GM12878 (cell line): ENCODE data around the gene SNW1. TPM values are rescaled to one million over a fixed set of nuclear protein-coding genes. Genes with fewer than 3 reads are reported as not detected.
A peak's percentile ranks its signal among the peaks of the same experiment; 100 is the strongest.
"Not testable (repeated sequence)": the region's sequence is repeated elsewhere in the genome, so short reads cannot be mapped to it uniquely, and the experiment has no call there.

Experiments used
- ATAC-seq: fragments of 200-7000 bp; cut with Tn5 transposase; 3 replicates; pipeline ENCODE4 v1.9.1; 2020; ENCODE audit warnings: mild to moderate bottlenecking, moderate library complexity
- BruUV-seq: library from RNA; stranded (reverse); fragments of 400-500 nt; replicated peaks from 2 replicates; lab custom pipeline; 2021; lab: Mats Ljungman, UMichigan
- CTCF ChIA-PET: fragments of 300-600 bp; sonication (Branson Sonifier 250); formaldehyde crosslinking; extraction: SDS; loops from one replicate; lab custom pipeline; 2021; ENCODE audit warnings: inconsistent platforms; lab: Yijun Ruan, JAX
- POLR2A ChIA-PET: fragments of 350-600 bp; formaldehyde crosslinking; extraction: SDS; loops from one replicate; lab custom pipeline; 2021; ENCODE audit warnings: inconsistent platforms; lab: Charles Lee
- RAD21 ChIA-PET: fragments of 300-600 bp; sonication (Branson Sonifier 250); formaldehyde crosslinking; loops from one replicate; lab custom pipeline; 2023; ENCODE audit warnings: antibody characterized with exemption; ENCODE audit not compliant: unreplicated experiment; lab: Charles Lee
- SMC1A ChIA-PET: fragments of 300-600 bp; sonication (Branson Sonifier 250); formaldehyde crosslinking; loops from one replicate; lab custom pipeline; 2023; ENCODE audit not compliant: unreplicated experiment, uncharacterized antibody; lab: Charles Lee
- DNase-seq: peaks from one replicate; pipeline ENCODE4 v3.0.0-alpha.2; 2011; ENCODE audit warnings: low read depth, low spot score
- FAIRE-seq: peaks from 3 replicates; lab custom pipeline; 2011; peaks lifted over from hg19 to GRCh38; lab: Jason Lieb, UNC
- H2AFZ ChIP-seq: 2 replicates; pipeline ENCODE4 v1.6.0; 2011; ENCODE audit warnings: low read depth, low read length, control low read depth; ENCODE audit not compliant: control insufficient read depth
- H3K27ac ChIP-seq: 2 replicates; pipeline ENCODE4 v1.5.1; 2011; ENCODE audit warnings: control low read depth; ENCODE audit not compliant: control insufficient read depth, insufficient read depth
- H3K27me3 ChIP-seq, 2 experiments: replicated peaks in 1 of 2; 2 replicates each; pipeline versions ENCODE4 v1.6.0 to v1.6.1; 2011; ENCODE audit warnings: low read length in 1 of 2; ENCODE audit not compliant: control insufficient read depth in 2 of 2, insufficient read depth in 2 of 2
- H3K36me3 ChIP-seq, 2 experiments: 2 replicates each; pipeline ENCODE4 v1.5.1; 2011; ENCODE audit warnings: low read length in 1 of 2; ENCODE audit not compliant: control insufficient read depth in 2 of 2, insufficient read depth in 2 of 2
- H3K4me1 ChIP-seq: 2 replicates; pipeline ENCODE4 v1.6.1; 2011; ENCODE audit warnings: mild to moderate bottlenecking, low read length, moderate library complexity, mixed read lengths; ENCODE audit not compliant: control insufficient read depth, insufficient read depth
- H3K4me2 ChIP-seq: 2 replicates; pipeline ENCODE4 v1.6.0; 2011; ENCODE audit warnings: control low read depth; ENCODE audit not compliant: control insufficient read depth, insufficient read depth
- H3K4me3 ChIP-seq: fragments of 200-600 bp; sonication (generic); 2 replicates; pipeline ENCODE4 v1.5.1; 2016
- H3K79me2 ChIP-seq: 2 replicates; pipeline ENCODE4 v1.6.0; 2011; ENCODE audit warnings: low read length; ENCODE audit not compliant: control insufficient read depth, insufficient read depth
- H3K9ac ChIP-seq: 2 replicates; pipeline ENCODE4 v1.8.0; 2011; ENCODE audit warnings: low read length, control low read depth, mixed read lengths; ENCODE audit not compliant: control insufficient read depth, insufficient read depth
- H3K9me3 ChIP-seq: replicated peaks from 3 replicates; pipeline ENCODE4 v1.5.1; 2011; ENCODE audit warnings: mild to moderate bottlenecking, low read length; ENCODE audit not compliant: control insufficient read depth, insufficient read depth
- H4K20me1 ChIP-seq: 2 replicates; pipeline ENCODE4 v1.6.0; 2011; ENCODE audit not compliant: control insufficient read depth, insufficient read depth
- CBX5 ChIP-seq: sonication (generic); IDR thresholded peaks from 2 replicates; pipeline ENCODE4 v1.6.1; 2016; ENCODE audit warnings: low read depth, moderate library complexity, mild to moderate bottlenecking, inconsistent platforms
- FOXM1 ChIP-seq: IDR thresholded peaks from 2 replicates; pipeline ENCODE4 v1.6.1; 2012; ENCODE audit warnings: low read depth, mild to moderate bottlenecking, inconsistent platforms, low read length, moderate library complexity
- HDAC6 ChIP-seq: fragments of 200-600 bp; sonication (generic); IDR thresholded peaks from one replicate; pipeline ENCODE4 v1.8.0; 2017; ENCODE audit warnings: antibody characterized with exemption; ENCODE audit not compliant: unreplicated experiment
- IRF4 ChIP-seq: IDR thresholded peaks from 2 replicates; pipeline ENCODE4 v1.6.1; 2011; ENCODE audit warnings: low read depth, low read length
- JUNB ChIP-seq: IDR thresholded peaks from 2 replicates; pipeline ENCODE4 v1.6.1; 2016; ENCODE audit warnings: antibody characterized with exemption, mild to moderate bottlenecking
- KAT2A ChIP-seq: conservative IDR thresholded peaks from 2 replicates; pipeline ENCODE4 v1.6.1; 2011; ENCODE audit warnings: low read depth, low read length; ENCODE audit not compliant: control insufficient read depth
- POU2F2 ChIP-seq: IDR thresholded peaks from 3 replicates; pipeline ENCODE4 v1.6.1; 2011; ENCODE audit warnings: low read depth, mild to moderate bottlenecking, low read length, borderline replicate concordance
- SMAD1 ChIP-seq: fragments of 450-650 bp; IDR thresholded peaks from 2 replicates; pipeline ENCODE4 v1.6.1; 2018; ENCODE audit warnings: mild to moderate bottlenecking, low read depth; ENCODE audit not compliant: partially characterized antibody
- WGBS: methylation state at CpG from one replicate; pipeline ENCODE4 v1.1.6; 2016; ENCODE audit warnings: low lambda C conversion rate; ENCODE audit not compliant: insufficient replicate concordance, insufficient coverage; ENCODE audit errors: missing lambda C conversion rate; 5-methylcytosine and 5-hydroxymethylcytosine counted together
- in situ Hi-C: fragments of 300-500 bp; cut with MboI; formaldehyde crosslinking; loops from 9 replicates; pipeline ENCODE4 v1.14.3; 2018; ENCODE audit warnings: mixed read lengths
- intact Hi-C: fragments of 100-400 bp; cut with micrococcal nuclease; formaldehyde crosslinking; loops from one replicate; pipeline ENCODE4 v1.14.2; 2022; ENCODE audit not compliant: unreplicated experiment
- polyA plus RNA-seq, 11 experiments: library from polyadenylated mRNA; depleted of rRNA in 4 of 11; unstranded in 6 of 11; stranded (reverse) in 5 of 11; fragments of >200 nt; fragmentation: Nextera tagmentation in 4 of 11; fragmentation: Illumina TruSeq in 1 of 11; extraction: Ambion mirVana in 4 of 11; extraction: Trizol in 1 of 11; gene quantifications; 1 replicate in 1 of 11; 2 replicates in 10 of 11; pipeline versions ENCODE4 v1.2.1 to v1.2.3, GENCODE V29; 2011 to 2016; ENCODE audit warnings: inconsistent platforms in 2 of 11, missing spikeins in 2 of 11, low read depth in 1 of 11
- total RNA-seq, 4 experiments: library from RNA; depleted of rRNA in 3 of 4; stranded (reverse); fragments of >200 nt in 3 of 4; fragmentation: Illumina TruSeq in 1 of 4; extraction: Trizol in 1 of 4; gene quantifications; 2 replicates each; pipeline versions ENCODE4 v1.2.1 to v1.2.3, GENCODE V29; 2013 to 2021

Gene SNW1
- total and polyA plus RNA-seq, 10 of the 15 experiments (the other 5 are each of a cell fraction or from before 2014, with no cell fraction given) = 56.6 to 109 (median 75.7) TPM

- Histone ChIP-seq H3K4me1 (peaks cover 4% of the 10 kb centered on the region), H3K36me3 (no peaks in the 10 kb centered on the region), H4K20me1 (no peaks in the 10 kb centered on the region), H3K27ac (peak overlapping the region; percentile 27; the same call in 1 of the 2 replicates), H2AFZ (no peak overlapping the region), H3K4me2 (peak overlapping the region; percentile 4; the same call in 1 of the 2 replicates), H3K79me2 (no peaks in the 10 kb centered on the region), H3K9ac (no peak overlapping the region), H3K4me3 (no peak overlapping the region), H3K9me3 (no peaks in the 10 kb centered on the region), H3K27me3 (no peaks in the 10 kb centered on the region)
- no peak for DNase-seq
- BruUV-seq = no TSS peak
- TF ChIP-seq KAT2A (no peak), FOXM1 (no peak), JUNB (peak; percentile 56), SMAD1 (no peak), POU2F2 (0 out of 3 replicates have a peak, but pooled peaks have one; percentile 31), IRF4 (peak; percentile 26; the same call in 1 of the 2 replicates), HDAC6 (no peak)
- no peak for FAIRE-seq
- intact Hi-C loops = no loop called here
- in situ Hi-C loops = no loop called here
- ChIA-PET SMC1A (no interaction called here), POLR2A (interaction anchor here (0.7 kb wide), 2 partner anchors 586 to 767 kb away, joined by 3 to 5 read pairs; no protein-coding TSS in a partner anchor), RAD21 (no interaction called here), CTCF (no interaction called here)
- ATAC-seq = peak; percentile 55
Observed at GRCh38 chr14:77782202-77782601, 21.2 kb upstream of the SNW1 start.

GRCh38 chr14:77773966-77774365 lies 13.0 kb upstream of the SNW1 start:
- not testable (repeated sequence) for BruUV-seq

GRCh38 chr14:77768442-77769069 lies 7.6 kb upstream of the SNW1 start:
- RAD21 ChIA-PET, H3K27me3 ChIP-seq, H3K36me3 ChIP-seq, H3K79me2 ChIP-seq, SMC1A ChIA-PET, H3K4me2 ChIP-seq, H3K27ac ChIP-seq, in situ Hi-C loops, BruUV-seq, POLR2A ChIA-PET, H3K4me1 ChIP-seq, H4K20me1 ChIP-seq, H2AFZ ChIP-seq, DNase-seq, H3K4me3 ChIP-seq, H3K9ac ChIP-seq, ATAC-seq, intact Hi-C loops, H3K9me3 ChIP-seq: not testable (repeated sequence)
- FAIRE-seq = peak; percentile 98
- CTCF ChIA-PET = interaction anchor here (0.7 to 0.8 kb wide), 2 partner anchors 12 to 27 kb away, joined by 3 to 4 read pairs; no protein-coding TSS in a partner anchor
- 42% methylated on average over 2 of the region's 2 CpGs for WGBS

More at GRCh38 chr14:77773966-77774365, 13.0 kb upstream of the SNW1 start:
- CTCF ChIA-PET, H3K4me2 ChIP-seq, H3K36me3 ChIP-seq, H2AFZ ChIP-seq, H3K4me3 ChIP-seq, H3K27ac ChIP-seq, H4K20me1 ChIP-seq, DNase-seq, H3K27me3 ChIP-seq, intact Hi-C loops, H3K9me3 ChIP-seq, H3K4me1 ChIP-seq, FAIRE-seq, RAD21 ChIA-PET, ATAC-seq, H3K79me2 ChIP-seq, H3K9ac ChIP-seq, SMC1A ChIA-PET, in situ Hi-C loops, POLR2A ChIA-PET: not testable (repeated sequence)
- TF ChIP-seq CBX5 = peak; percentile 77; the same call in 1 of the 2 replicates
- WGBS = 34% methylated on average over 4 of the region's 4 CpGs
